DMS53 treated with DMSO at 0.1 percent for 48 hours (cell line): ENCODE results near the gene THAP7.

ENCODE experiments used
- DNase-seq: peaks from one replicate; lab custom pipeline; 2025; ENCODE audit not compliant: unreplicated experiment; lab: John Stamatoyannopoulos, UW

The THAP7 gene

DNA sequence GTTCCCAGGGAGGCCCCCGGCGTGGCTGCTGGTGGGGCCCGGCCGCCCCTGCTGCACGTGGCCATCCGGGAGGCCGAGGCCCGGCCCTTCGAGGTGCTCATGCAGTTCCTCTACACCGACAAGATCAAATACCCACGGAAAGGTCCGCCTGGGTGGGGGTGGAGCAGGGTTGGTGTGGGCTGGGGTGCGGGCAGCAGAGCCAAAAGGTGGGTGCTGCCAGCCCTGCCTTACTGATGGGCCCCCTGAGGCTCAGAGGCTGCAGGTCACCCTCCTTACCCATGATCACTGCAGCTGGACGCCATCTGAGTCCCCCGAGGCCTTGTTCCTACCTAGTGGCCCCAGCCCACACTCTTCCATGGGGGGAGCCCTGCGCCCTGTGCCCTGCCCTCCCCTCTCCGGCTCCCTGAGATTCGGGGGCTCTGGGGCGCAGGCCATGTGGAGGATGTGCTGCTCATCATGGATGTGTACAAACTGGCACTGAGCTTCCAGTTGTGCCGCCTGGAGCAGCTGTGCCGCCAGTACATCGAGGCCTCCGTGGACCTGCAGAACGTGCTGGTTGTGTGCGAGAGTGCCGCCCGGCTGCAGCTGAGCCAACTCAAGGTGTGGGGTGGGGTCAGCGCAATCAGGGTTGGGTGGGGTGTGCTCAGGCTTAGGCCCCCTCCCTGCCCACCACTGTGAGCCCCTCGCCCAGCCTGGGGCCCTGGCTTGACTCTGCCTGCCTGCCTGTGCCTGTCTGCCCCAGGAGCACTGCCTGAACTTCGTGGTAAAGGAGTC lies 7.6 kb downstream of the THAP7 start:
- no peak for DNase-seq

DNA sequence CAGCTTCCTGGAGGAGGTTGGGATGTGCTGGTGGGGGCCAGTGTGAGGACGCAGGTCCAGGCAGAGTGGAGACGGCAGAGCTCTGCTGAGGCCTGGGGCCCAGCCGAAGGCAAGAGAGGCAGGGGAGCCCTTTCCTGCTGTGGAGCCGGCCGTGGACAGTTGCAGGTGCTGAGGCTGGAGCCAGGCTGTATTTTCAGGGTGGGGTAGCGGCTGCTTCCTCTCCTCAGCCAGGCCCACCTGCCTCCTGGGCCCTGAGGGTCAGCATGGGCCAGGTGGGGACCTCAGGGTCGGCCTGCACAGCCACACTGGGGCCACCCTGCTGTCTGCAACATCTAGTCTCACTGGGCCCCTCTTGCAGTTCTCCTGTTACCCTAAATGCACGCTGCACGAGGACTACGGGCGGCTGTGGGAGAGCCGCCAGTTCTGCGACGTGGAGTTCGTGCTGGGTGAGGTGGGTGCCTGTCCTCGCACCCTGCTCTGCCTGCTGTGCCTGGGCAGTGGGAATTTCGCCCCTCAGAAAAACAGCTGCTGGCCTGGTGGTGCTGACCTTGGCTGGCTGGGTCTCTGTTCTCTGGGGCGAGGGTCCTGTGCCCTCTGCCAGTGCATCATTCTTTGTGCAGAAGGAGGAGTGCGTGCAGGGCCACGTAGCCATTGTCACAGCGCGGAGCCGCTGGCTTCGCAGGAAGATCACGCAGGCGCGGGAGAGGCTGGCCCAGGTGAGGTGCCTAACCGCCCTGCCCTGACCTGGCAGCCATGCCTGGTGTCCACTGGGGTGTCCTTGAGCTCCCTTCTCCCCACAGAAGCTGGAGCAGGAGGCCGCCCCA lies 8.4 kb downstream of the THAP7 start:
- DNase-seq: no peak

DNA sequence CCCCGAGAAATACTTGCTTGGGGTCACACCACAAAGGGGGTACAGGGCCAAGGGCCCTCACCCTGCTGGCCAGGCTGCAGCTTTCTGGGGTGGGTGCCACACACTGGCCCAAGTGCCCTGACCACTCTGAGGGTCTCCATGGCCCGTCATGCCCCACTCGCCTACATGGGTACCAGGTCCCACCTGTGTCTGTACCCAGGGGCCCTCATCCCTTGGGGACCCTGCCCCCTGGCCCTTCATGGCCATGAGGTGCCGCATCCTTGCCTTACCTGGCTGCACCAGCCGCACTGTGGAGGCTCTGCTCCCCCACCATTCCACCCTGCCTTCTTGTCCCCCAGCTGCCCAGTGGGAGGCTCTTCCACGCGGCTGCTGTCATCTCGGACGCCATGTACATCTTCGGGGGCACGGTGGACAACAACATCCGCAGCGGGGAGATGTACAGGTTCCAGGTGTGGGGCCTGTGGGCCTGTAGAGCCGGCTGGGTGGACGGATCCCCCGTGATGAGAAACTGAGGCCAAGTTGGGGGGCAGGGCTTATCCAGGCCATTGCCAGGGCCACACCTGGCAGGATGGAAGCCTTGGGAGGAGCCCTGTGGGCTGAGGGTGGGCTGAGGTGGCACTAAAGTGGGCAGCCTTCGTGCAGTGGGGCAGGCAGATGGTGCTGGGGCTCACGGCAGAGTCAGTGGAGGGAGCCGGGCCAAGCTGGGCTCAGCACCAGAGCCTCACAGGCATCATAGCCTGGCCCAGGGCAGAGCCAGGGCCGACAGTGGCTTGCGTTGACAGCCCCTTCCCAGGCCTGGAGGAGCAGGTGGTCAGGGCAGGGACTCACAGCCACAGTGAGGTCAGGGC lies 9.2 kb downstream of the THAP7 start:
- no peak for DNase-seq

DNA sequence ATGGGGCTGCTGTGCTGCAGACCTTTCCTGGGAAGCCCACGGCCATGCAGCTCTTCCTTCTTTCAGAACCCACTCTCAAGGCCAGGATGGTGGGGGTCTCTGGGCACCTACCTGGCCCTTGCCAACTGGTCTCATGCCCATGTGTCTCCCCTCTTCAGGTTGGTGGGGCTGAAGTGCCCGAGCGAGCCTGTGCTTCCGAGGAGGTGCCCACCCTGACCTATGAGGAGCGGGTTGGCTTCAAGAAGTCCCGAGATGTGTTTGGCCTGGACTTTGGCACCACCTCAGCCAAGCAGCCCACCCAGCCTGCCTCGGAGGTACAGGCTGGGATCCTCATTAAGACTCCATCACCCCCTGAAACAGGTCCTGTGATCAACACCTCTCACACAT lies 9.9 kb downstream of the THAP7 start:
- no peak for DNase-seq

DNA sequence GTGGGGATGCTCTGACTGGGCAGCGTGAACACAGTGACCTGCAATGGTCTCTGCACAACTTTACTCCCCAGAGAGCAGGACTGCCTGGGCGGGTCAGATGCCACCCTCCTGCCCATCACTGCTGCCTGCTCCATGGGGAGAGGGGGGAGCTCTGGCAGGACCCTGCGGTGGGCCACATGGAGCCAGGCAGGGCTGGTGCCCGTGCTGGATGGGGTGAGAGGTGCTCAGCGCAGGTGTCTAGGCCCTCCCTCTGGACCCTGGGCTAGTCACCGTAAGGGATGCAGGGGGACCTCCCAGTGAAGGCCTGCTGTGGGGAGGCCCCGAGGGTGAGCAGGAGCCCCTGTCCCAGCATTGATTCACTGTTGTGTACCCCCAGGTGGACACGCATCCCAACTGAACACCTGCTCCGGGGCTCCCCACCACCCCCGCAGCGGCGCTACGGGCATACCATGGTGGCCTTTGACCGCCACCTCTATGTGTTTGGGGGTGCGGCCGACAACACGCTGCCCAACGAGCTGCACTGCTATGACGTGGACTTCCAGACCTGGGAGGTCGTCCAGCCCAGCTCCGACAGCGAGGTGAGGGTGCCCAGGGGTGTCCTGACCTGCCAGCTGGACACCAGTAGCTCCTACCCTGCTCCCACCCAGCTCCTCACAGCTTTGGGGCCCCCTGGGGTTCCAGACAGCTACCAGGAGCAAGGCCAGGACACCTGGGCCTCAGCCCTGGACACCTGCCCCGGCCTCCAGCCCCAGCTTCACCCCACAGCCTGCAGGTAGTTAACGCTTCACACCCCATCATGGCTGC lies 10.5 kb downstream of the THAP7 start:
- no peak for DNase-seq

DNA sequence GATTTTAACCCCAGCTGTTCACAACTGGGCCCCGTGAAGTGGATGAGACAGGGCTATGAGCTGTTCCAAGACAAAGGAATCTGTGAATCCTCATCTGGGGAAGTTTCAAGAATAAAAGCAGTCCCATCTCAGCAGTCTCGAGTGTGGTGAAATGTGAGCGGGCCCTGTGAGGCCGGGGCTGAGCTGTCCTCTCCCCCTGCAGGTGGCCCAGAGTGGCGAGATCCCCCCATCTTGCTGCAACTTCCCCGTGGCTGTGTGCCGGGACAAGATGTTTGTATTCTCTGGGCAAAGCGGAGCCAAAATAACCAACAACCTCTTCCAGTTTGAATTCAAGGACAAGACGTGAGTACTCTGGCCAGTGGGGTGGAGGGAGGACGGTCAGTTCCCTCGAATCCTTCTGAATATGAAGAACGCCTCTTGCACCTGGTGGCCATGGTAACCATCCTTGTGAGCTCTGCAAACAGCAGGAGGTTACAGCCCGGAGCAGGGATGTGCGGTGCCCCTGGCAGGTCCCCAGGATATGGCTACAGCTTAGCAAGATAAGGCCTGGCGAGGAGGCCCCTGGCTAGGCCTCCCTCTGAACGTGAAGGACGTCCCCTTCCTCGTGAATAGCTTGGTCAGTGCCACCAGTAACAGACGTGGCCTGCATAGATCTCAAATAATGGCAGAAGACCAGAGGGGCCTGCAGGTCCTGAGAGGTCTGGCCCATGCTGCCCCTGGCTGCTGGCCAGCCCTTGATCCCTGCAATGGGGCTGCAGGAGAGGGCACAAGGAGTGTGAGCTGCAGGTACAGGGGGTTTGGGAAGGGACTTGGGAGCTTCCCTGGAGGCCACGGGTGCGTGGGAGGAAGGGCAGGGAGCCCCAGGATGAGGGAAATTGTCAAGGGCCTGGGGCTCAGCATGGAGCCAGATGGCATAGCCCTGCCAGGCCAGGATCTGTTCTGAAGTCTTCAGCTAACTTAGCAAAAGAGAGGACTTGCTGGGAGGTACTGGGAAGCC lies 11.4 kb downstream of the THAP7 start:
- DNase-seq: no peak

DNA sequence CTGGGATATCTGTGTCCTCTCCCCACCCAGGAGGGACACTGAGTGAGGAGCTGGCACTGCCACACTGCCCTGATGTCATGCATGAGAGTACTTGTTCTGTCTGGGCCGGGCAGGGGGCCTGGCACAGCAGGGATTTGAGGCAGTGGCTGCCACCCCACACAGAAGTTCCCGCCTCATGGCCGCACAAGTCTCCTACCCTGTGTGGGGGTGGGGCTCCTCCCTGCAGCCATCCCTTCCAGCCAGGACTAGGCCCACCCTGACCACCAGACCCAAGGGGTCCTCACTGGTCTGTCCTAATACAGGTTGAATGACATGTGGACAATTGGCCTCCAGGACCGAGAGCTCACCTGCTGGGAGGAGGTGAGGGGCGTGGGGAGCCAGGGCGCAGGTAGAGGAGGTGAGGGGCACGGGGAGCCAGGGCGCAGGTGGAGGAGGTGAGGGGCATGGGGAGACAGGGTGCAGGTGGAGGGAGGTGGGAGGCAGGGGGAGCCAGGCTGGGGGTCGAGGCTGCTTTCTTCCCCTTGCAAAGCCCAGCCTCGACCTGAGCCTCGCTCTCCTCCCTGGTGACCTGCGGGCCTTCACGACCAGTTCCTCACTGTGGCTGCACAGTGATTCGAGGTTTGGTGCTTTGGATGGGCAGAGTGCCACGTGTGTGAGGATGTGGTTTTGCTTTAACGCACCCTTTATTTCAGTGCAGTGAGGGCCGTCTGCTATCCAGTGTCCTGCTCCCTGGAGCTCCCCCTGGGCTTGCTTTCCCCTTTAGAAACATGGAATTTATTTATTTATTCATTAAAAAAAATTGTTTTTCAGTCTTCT lies 12.4 kb downstream of the THAP7 start:
- no peak for DNase-seq

DNA sequence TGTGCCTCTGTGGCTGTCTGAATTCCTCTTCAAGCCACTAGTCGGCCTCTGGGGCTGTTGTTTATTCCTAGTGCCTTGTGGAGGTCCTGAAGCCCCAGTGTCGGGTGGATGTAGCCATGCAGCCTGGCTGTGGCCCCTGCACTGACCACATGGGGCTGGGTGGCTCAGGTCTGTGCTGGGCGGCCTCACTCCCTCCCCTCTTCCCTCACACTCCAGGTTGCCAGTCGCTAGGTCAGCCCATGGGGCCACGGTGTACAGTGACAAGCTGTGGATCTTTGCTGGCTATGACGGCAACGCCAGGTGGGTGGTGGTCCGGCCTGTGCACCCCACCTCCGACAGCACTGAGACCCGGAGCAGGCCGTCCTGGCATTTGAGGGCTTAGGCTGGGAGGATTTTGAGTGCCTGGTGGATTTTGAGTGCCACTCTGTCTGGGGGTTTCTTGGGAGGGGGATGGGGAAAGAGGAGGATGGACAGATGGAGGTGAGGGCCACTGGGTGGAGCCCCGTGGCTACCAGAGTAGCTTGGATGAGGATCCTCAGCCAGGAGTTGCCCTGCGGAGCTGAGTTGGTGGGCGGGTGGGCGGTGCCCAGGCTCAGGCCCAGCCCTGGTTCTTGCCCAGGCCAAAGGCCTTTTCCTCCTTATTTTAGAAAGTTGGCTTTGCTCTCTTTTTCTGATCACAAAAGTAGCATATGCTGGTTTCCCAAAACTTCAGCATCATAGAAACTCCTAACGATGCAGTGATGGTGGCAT lies 13.2 kb downstream of the THAP7 start:
- DNase-seq: no peak

DNA sequence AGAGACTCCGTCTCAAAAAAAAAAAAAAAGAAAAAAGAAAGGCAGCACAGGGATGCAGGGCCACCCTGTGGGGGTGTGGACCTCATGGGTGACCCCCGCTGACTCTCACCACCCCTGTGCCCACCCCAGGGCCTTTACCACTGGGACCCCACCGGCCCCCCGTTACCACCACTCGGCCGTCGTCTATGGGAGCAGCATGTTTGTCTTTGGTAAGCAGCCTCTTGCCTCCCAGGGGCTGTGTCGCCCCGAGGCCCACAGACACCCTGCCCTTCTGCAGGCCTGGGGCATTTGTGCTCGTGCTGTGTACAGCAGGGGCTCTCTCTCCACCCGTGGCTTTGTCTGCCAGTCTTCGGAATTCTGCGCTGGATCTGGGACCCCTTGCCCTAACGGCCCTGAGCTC lies 14.5 kb downstream of the THAP7 start:
- no peak for DNase-seq

DNA sequence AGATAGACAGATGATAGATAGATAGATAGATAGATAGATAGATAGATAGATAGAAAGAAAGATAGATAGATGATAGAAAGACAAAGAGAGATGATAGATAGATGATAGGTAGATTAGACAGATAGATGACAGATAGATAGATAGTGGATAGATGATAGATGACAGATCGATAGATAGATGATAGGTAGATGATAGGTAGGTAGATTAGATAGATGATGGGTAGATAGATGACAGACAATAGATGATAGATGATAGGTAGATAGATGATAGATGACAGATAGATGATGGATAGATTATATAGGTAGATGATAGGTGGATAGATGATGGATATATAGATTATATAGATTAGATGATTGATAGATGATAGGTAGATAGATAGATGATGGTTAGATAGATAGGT lies 15.6 kb downstream of the THAP7 start:
- DNase-seq: no peak

DNA sequence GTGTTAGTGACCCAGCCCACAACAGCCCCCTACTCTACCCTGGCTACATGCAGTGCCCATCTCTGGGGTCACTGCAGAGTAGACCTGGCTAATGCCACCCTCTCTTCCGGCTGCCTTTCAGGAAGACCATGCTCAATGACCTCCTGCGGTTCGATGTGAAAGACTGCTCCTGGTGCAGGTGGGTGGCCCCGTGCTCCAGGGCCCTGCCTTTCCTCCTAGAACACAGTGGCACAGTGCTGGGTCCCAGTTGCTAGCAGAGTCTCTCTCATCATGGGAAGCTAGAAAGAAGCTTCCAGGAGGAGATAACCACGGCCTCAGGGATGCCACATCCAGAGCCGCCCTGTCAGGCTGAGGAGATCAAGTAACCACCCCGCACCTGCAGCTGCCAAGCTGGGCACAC lies 16.2 kb downstream of the THAP7 start:
- no peak for DNase-seq

DNA sequence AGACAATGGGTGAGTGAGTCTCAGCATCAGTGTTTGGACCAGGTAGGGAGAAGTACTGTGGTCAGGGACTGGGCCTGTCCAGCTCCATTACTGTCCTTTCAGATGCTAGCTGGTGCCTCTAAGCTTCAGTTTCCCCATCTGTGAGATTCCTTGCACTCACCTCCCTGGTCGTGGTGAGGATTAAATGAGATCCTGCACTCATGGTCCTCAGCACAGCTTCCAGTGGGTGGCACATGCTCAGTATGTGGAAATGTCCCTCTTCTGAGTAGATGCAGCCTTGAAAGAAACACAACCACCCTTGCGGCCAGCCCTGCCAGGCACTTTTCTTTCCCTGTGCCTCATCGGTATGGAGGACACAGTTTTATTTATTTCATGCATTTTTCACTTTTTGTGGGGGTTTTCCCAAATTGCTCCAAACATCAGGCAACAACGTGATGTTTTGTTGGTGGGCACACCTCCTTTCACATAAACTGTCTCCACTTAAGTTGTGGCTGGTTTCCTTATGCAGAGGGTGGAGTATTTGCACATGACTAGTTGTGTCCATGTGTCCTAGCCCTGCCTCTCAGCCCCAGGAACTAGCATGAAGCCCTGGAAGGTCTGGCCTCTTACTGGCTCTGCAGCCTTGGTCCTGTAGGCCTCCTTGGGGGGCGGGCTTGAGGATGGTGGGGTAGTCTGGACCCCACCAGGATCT lies 18.7 kb downstream of the THAP7 start:
- DNase-seq: no peak

DNA sequence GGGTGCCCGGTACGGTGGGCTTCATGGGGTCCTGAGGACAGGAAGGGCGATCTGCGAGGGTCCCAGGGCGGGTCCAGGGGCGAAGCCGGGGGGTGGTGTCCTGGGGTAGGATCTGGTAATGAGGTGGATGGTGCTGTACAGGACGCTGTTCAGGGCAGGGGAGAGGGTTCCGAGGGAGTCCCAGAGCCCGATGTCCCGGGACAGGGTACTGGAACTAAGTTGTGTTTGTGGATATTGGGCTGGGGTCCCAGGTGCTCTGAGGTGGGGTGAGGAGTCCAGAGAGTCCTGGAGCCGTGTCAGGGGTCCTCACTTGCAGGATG lies 19.4 kb downstream of the THAP7 start:
- DNase-seq: no peak

DNA sequence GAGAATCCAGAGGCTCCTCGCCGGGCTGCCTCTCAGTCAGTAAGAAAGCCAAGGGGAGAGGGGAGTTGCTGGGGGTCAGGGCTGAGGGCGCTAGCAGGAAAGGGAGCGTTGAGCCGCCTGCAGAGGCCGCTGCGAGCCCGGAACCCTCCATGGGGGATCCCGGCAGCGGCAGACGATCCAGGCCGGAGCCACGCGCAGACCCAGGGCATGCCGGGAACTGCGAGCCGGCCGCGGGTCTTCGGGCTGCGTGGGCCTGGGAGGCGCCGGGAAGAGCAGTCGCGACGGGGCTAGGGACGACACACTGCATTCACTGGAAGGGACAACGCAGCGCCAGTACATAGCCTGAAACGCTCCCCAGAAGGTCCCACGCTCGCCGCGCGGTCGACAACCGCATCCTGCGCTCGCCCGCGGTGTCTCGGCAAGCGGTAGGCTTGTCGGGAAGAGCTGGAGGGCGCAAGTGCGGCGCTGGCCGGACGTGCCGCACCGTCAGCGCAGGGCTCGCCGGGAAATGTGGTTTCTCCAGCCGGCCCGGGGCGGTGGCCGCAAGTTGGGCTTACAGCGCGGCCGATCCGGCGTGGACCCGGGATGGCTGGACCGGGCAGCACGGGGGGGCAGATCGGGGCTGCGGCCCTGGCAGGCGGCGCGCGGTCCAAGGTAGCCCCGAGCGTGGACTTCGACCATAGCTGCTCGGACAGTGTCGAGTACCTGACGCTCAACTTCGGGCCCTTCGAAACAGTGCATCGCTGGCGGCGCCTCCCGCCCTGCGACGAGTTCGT lies 19.9 kb downstream of the THAP7 start, which contains the start of gene LZTR1:
Gene LZTR1, plus strand, starts transcription at position 511 of the 776 bp plus-strand sequence. Its CDS starts 75 bp downstream, at position 586.
- DNase-seq: peak; percentile 14

DNA sequence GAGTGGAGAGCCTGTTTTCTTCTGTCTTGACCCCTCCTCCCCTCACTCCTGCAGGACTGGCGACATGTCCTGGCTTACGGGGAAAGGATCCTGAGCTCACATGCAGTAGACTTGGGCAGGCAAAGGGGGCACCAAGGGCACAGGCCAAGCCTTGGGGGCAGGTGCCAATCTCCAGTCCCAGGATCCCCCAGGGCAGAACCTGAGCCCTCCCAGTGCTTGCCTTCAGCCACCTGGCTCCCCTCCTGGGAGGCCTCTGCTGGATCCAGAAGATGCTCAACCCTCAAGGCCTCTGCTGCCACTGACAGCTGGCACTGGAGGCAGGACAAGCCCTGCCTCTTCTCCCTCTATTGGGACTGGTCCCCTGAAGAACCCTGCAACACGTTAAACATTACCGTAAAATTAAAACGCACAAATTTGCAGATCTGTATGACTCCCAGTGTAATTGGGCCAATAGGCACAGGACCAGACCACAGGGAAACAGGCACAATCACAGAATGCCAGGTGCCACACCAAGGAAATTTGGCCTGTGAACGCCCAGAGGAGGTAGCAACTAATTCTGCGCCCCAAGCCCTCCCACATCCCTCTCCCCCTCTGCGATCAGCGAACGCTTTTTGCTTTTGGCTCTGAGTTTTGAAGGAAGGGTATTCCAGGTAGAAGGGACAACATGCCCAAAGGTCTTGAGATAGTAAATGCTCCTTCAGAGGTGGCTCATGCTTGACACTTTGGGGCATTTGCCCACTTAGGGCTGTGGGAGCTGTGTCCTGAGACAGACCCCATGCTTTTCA lies 20.8 kb downstream of the THAP7 start:
- DNase-seq: no peak

DNA sequence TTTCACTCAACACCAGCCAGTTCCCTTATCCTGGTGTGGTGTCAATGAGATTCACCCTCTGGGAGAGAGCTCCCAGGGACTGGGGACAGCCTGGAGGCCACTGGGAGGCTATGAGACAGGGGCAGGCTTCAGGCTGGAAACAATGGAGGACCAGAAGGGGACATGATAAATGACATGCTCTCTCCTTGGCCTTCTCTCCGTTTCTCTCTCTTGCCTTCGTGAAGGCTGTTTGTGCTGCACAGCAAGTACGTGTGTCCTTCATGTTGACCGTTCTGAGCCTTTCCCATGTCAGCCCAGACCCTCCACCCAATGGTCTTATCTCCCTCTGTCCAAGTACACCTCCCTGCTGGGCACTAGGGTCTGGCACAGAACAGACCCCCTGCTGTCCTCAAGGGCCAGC lies 21.4 kb downstream of the THAP7 start:
- no peak for DNase-seq
